ENCODE results near the gene OSBPL9. TPM values are rescaled to one million over a fixed set of nuclear protein-coding genes. Genes with fewer than 3 reads are reported as not detected.

The OSBPL9 gene
- polyA plus RNA-seq, 1 donor (not counting 4 experiments of a cell fraction or from before 2014, with no cell fraction given) = 62.7 TPM

GRCh38 chr1:51654000-51654399, 37.1 kb downstream of the OSBPL9 start:
- no peaks in the 10 kb centered on the region for H3K4me1 ChIP-seq (ENCODE audit: control insufficient read depth, extremely low read depth, insufficient read depth, low read length)
- DNase-seq (ENCODE audit: low read depth, low spot score) (no peak), FAIRE-seq (no peak)
- H3K4me3 ChIP-seq (ENCODE audit: control insufficient read depth in 2 of 3, extremely low read depth in 1 of 3, insufficient read depth in 2 of 3, low read depth in 1 of 3, low read length in 3 of 3) = no peak overlapping the region
- no peak overlapping the region for H3K4me2 ChIP-seq (ENCODE audit: control insufficient read depth, extremely low read depth, insufficient read depth, low read depth, low read length)
- H3K79me2 ChIP-seq (ENCODE audit: control insufficient read depth, insufficient read depth, low read length) = peaks cover 10% of the 10 kb centered on the region
- no peak for TF ChIP-seq EZH2 (IDR thresholded peaks at IDR 0.05; ENCODE audit: low read length)
- TF ChIP-seq, protein P1, sequence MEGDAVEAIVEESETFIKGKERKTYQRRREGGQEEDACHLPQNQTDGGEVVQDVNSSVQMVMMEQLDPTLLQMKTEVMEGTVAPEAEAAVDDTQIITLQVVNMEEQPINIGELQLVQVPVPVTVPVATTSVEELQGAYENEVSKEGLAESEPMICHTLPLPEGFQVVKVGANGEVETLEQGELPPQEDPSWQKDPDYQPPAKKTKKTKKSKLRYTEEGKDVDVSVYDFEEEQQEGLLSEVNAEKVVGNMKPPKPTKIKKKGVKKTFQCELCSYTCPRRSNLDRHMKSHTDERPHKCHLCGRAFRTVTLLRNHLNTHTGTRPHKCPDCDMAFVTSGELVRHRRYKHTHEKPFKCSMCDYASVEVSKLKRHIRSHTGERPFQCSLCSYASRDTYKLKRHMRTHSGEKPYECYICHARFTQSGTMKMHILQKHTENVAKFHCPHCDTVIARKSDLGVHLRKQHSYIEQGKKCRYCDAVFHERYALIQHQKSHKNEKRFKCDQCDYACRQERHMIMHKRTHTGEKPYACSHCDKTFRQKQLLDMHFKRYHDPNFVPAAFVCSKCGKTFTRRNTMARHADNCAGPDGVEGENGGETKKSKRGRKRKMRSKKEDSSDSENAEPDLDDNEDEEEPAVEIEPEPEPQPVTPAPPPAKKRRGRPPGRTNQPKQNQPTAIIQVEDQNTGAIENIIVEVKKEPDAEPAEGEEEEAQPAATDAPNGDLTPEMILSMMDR (optimal IDR thresholded peaks at IDR 0.05 in 1 of 3, IDR thresholded peaks at IDR 0.05 in 1 of 3, conservative IDR thresholded peaks at IDR 0.05 in 1 of 3; ENCODE audit: extremely low read depth in 1 of 3, insufficient read depth in 2 of 3, low read length in 3 of 3) = no peak
- no peaks in the 10 kb centered on the region for H3K9me3 ChIP-seq (ENCODE audit: control insufficient read depth, low read depth, low read length)
- H3K36me3 ChIP-seq (ENCODE audit: control insufficient read depth in 2 of 2, extremely low read depth in 1 of 2, insufficient read depth in 2 of 2, low read length in 2 of 2) = no peaks in the 10 kb centered on the region
- dilution Hi-C loops (cut with MboI; ENCODE audit: extremely low pct_ligation_motif_present, low sequenced_read_pairs) = no loop called here
- no peaks in the 10 kb centered on the region for H4K20me1 ChIP-seq (ENCODE audit: control insufficient read depth, extremely low read depth, insufficient read depth, low read length)
- no peaks in the 10 kb centered on the region for H3K27me3 ChIP-seq (ENCODE audit: control insufficient read depth, extremely low read depth, insufficient read depth, low read length)
- H3K27ac ChIP-seq (ENCODE audit: control insufficient read depth, insufficient read depth, low read length) = no peak overlapping the region
- H3K9ac ChIP-seq (ENCODE audit: control insufficient read depth, extremely low read depth, insufficient read depth, low read length) = no peak overlapping the region
- H3K9me1 ChIP-seq (ENCODE audit: control insufficient read depth, extremely low read depth, insufficient read depth, low read length) = no peaks in the 10 kb centered on the region
- no peak overlapping the region for H2AFZ ChIP-seq (ENCODE audit: control insufficient read depth, low read length)

DNA sequence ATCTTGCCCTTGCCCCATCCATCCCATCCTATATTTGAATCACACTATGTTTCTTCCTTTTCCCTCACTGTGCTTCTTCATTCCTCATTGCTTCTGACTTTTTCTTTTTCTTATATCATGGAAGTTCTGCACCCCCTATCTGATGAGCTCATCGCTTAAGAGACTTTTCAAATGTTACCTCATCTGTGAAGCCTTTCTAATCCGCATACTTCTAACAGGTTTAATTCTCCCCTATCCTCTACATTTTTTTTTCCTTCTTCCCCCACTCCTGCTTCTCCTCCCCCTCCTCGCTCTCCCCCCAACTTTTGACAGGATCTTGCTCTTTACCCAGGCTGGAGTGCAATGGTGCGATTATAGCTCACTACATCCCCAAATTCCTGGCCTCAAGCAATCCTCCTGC, 39.5 kb downstream of the OSBPL9 start:
- dilution Hi-C loops (cut with MboI; ENCODE audit: extremely low pct_ligation_motif_present, low sequenced_read_pairs) = no loop called here
- H3K9me1 ChIP-seq (ENCODE audit: control insufficient read depth, extremely low read depth, insufficient read depth, low read length) = no peaks in the 10 kb centered on the region
- H3K4me1 ChIP-seq (ENCODE audit: control insufficient read depth, extremely low read depth, insufficient read depth, low read length) = peaks cover 12% of the 10 kb centered on the region
- H4K20me1 ChIP-seq (ENCODE audit: control insufficient read depth, extremely low read depth, insufficient read depth, low read length) = no peaks in the 10 kb centered on the region
- no peak overlapping the region for H3K27ac ChIP-seq (ENCODE audit: control insufficient read depth, insufficient read depth, low read length)
- H3K9me3 ChIP-seq (ENCODE audit: control insufficient read depth, low read depth, low read length) = no peaks in the 10 kb centered on the region
- no peak overlapping the region for H2AFZ ChIP-seq (ENCODE audit: control insufficient read depth, low read length)
- no peak overlapping the region for H3K9ac ChIP-seq (ENCODE audit: control insufficient read depth, extremely low read depth, insufficient read depth, low read length)
- no peaks in the 10 kb centered on the region for H3K27me3 ChIP-seq (ENCODE audit: control insufficient read depth, extremely low read depth, insufficient read depth, low read length)
- peaks cover 2% of the 10 kb centered on the region for H3K79me2 ChIP-seq (ENCODE audit: control insufficient read depth, insufficient read depth, low read length)
- H3K36me3 ChIP-seq (ENCODE audit: control insufficient read depth in 2 of 2, extremely low read depth in 1 of 2, insufficient read depth in 2 of 2, low read length in 2 of 2) = no peaks in the 10 kb centered on the region
- TF ChIP-seq, protein P1 (optimal IDR thresholded peaks at IDR 0.05 in 1 of 3, IDR thresholded peaks at IDR 0.05 in 1 of 3, conservative IDR thresholded peaks at IDR 0.05 in 1 of 3; ENCODE audit: extremely low read depth in 1 of 3, insufficient read depth in 2 of 3, low read length in 3 of 3) = no peak
- no peak for TF ChIP-seq EZH2 (IDR thresholded peaks at IDR 0.05; ENCODE audit: low read length)
- DNase-seq (ENCODE audit: low read depth, low spot score) = no peak
- H3K4me2 ChIP-seq (ENCODE audit: control insufficient read depth, extremely low read depth, insufficient read depth, low read depth, low read length) = no peak overlapping the region
- FAIRE-seq = no peak
- H3K4me3 ChIP-seq (ENCODE audit: control insufficient read depth in 2 of 3, extremely low read depth in 1 of 3, insufficient read depth in 2 of 3, low read depth in 1 of 3, low read length in 3 of 3) = no peak overlapping the region

Data from keratinocyte (primary cell).